Dermis microvascular lymphatic vessel endothelial cell (primary cell): ENCODE results near the gene NOS2. TPM values are rescaled to one million over a fixed set of nuclear protein-coding genes. Genes with fewer than 3 reads are reported as not detected.
"Not testable (repeated sequence)": the region's sequence is repeated elsewhere in the genome, so short reads cannot be mapped to it uniquely, and the experiment has no call there.

Experiments used
- DNase-seq, 2 donors: peaks; one replicate each; pipeline versions ENCODE4 v3.0.0 to v3.0.0-alpha.2; 2010; ENCODE audit warnings: low read depth in 2 of 2
- total RNA-seq: library from RNA; depleted of rRNA; stranded (reverse); fragments of >200 nt; gene quantifications from 2 replicates; pipeline ENCODE4 v1.2.1, GENCODE V29; 2014

The NOS2 gene
- total RNA-seq, 1 donor from 2014 or later = 0.77 TPM

GRCh38 chr17:27755706-27756466 is 44.4 kb downstream of the NOS2 start:
- no peak for DNase-seq

DNA sequence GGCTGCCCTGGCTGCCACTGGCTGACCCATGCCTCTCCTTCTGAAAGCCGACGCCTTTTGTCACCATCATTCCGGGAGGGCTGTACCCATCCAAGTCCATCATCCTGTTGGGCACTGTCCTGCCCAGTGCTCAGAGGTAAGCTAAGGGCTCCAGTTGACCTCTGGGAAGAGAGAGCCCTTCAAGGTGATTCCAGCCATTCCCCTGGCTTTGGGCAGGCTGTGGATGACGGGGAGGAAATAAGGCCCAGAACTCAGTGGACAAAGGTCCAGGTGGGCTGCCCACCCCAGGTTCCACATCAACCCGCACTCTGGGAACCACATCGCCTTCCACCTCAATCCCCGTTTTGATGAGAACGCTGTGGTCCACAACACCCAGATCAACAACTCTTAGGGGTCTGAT is 45.8 kb downstream of the NOS2 start:
- DNase-seq = no peak

DNA sequence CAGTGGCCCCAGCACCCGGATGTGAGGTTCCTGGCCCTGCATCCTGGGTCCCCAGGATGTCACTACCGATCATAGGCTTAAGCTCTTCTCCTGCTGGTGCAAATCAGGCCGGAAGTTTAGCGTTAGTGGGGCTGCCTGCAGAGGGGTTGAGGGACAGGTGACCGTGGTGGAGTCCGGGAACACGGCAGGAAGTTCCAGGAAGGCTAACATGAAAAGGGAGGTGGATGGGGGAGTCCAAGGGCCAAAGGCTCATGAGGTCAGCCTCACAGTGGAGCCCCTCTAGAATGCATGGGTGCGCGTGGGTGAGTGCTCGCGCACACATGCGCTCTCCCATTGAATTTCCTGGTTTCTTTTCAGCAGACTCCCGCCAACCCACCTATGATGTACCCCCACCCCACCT is 46.6 kb downstream of the NOS2 start:
- DNase-seq = not testable (repeated sequence)

DNA sequence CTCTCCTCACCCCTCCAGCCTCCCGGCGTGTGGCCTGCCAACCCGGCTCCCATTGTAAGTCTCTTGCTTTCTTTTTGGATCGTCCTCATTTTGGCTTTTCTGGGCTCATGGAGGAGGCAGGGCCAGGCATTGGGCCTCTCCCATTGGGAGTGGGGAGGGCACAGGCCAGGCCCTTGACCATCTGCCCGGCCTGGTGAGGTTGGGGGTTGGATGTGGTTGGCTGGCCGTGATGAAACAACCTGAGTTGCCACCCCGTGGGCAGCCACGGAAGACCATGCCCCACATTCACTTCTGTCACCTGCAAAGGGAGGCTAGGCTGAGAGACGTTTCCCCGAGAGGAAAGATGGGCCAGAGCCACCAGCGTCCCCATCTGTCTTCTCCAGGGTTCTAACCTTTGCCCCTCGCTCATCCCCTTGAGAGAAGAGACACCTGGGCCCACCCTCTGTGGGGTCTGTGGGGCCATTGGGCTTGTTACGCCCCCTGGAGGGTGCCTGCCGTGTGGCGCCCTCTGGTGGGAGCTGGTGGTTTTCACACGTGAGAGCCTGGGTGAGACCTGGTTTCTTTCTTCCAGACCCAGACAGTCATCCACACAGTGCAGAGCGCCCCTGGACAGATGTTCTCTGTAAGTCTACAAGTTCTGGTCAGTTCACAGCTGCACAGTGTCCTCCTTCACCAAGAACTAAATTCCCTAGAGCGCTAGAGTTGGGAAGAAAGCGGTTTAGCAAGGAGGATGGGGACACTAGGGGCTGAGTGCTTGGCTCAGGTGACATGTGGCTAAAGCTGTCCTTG is 47.3 kb downstream of the NOS2 start:
- not testable (repeated sequence) for DNase-seq

GRCh38 chr17:27751622-27752490 is 48.5 kb downstream of the NOS2 start:
- no peak for DNase-seq

DNA sequence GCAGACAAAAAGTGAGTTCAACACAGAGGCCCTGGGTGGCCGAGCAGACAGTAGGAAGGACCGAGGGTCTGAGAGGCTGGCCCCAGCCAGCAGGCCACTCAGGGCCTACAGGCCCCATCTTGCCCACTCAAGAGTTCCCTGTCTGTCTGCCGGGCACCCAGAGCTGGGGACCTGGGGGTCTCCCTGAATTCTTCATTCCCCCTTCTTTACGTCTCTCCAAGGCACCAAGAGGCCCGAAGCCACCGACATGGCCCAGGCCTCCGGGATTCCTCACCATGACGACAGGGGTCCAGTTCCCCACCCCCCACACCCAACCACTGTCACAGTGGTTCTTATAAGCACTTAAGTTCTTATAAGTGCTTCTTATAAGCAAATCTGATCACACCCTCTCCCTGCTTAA is 49.2 kb downstream of the NOS2 start:
- DNase-seq = no peak

DNA sequence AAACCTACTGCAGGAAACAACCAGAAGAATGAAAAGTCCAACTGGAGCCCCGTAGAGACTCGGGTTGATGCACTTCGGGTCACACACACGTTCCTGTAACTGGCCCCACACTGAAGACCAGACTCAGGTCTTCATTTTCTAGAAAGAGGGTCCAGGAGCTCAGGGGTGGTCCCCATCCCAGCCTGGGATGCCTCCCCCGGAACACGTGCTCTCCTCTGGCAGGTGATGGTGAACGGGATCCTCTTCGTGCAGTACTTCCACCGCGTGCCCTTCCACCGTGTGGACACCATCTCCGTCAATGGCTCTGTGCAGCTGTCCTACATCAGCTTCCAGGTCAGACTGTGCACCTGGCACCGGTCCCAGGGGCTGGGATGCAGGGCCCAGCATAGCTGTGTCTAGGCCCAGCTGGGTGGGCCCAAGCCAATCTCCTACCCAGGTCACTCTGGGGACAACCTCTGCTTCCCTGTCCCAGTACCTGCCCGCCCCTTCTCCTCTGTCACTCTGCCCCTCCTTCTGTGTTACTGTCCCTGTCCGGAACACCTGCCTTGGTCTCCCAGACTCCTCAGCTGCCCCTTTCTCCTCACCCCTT is 50.7 kb downstream of the NOS2 start:
- DNase-seq = not testable (repeated sequence)

GRCh38 chr17:27748360-27748825 is 51.9 kb downstream of the NOS2 start:
- DNase-seq = no peak

- no peak for DNase-seq
These were observed 52.6 kb downstream of the NOS2 start for GRCh38 chr17:27747462-27748359.

GRCh38 chr17:27746881-27747280 is 53.4 kb downstream of the NOS2 start:
- no peak for DNase-seq

GRCh38 chr17:27746320-27746719 is 54.0 kb downstream of the NOS2 start:
- not testable (repeated sequence) for DNase-seq

GRCh38 chr17:27745207-27745830 is 55.0 kb downstream of the NOS2 start:
- DNase-seq = not testable (repeated sequence)

DNA sequence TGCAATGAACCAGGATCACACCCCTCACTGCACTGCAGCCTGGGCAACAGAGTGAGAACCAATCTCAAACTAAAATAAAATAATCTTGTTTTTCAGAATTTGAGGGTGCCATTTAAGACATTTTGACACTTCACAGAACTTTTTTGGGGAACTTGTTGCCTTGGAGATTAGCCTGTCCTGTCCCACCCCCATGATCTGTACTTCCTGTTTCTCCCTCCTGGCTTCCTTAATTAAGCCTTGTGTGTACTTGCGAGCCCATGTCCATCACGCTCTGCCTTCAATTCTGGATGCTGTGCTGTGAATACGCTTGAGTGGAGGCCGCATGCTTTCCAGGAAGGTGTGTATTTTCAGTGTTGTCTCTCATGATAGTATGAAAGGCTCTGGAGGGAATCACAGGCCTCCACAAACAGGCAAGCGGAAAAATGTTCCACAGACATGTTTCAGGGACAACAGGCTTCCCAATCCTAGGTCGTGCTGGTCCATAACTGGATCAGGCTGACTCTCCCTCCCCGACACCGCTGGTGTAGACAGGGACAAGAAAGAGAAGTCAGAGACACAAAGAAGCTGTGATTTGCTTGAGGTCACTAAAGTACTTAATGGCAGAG is 56.9 kb downstream of the NOS2 start:
- no peak for DNase-seq

DNA sequence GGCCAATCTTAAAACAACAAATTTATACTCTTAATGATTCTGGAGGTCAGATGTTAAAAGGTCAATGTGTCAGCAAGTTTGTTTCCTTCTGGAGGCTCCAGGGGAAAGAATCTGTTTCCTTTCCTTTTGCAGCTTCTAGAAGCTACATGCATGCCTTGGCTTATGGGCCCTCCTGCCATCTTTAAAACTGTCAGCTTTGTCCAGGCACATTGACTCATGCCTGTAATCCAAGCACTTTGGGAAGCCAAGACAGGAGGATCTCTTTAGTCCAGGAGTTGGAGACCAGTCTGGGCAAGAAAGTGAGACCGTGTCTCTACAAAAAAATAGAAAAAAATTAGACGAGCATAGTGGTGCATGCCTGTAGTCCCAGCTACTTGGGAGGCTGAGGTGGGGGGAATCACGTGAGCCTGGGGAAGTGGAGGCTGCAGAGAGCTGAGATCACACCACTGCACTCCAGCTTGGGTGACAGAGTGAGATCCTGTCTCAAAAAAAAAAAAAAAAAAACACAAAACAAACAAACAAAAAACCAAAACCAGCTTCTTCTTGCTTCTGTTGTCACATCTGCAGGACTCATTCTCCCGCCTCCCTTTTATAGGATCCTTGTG is 58.3 kb downstream of the NOS2 start:
- no peak for DNase-seq

DNA sequence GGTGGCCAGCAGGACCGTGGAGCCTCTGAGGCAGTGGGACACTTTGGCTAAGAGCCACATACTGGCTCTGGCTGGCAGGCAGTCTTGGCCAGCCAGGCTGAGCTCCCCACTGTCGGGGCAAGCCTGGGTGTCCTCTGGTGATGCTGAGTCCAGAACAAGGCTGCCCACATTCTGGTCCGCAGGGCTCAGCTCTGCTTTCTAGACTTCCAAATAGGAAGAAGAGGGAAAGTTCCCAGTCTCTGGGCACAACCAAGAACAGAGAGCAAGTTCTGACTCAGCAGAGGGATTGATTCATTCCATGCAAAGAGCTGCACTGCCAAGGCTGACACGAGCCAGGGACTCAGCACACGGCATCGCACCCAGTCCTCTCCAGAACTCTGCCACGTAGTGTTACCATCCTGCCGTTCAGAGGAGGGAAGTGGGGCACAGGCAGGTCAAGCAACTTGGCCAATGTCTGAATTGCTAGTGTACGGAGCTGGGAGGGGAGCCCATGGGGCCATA is 58.9 kb downstream of the NOS2 start:
- peak in 1 of 2 donors; percentile 9 for DNase-seq

DNA sequence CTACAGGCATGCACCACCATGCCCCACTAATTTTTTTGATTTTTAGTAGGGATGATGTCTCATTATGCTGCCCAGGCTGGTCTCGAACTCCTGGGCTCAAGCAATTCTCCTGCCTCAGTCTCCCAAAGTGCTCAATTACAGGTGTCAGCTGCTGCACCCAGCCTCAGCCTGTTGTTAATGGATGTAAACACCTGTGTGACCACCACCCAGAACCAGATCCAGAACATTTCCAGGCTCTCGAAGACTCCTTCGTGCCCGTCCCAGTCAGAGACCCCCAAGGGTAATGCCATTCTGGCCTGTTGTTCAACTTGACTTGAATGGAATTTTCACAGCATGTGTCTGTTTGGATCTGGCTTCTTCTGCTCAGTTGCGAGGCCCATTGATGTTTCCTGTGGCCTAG is 59.8 kb downstream of the NOS2 start:
- DNase-seq = not testable (repeated sequence)

GRCh38 chr17:27733773-27734172 is 66.6 kb downstream of the NOS2 start:
- no peak for DNase-seq

DNA sequence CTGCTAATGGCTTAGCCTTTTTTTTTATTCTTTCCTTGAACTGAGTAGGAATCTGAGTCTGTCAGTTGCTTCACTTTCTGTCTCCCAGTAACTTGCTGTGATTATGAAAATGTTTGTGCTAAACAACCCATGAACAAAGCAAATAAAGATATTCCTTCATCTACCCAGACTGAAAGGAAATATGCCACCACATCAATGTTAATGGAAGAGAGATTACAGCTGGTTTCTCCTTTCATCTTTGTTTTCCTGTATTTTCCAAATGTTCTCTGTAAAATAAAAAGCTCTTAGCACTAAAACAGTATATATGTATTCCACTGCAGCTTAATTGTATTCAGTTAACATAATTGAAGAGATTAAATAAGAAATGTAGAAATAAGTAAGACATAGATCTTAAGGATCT is 67.6 kb downstream of the NOS2 start:
- not testable (repeated sequence) for DNase-seq

GRCh38 chr17:27725982-27726381 is 74.3 kb downstream of the NOS2 start:
- DNase-seq = not testable (repeated sequence)
